Measurements from ENCODE around the gene KCNF1. TPM values are rescaled to one million over a fixed set of nuclear protein-coding genes. Genes with fewer than 3 reads are reported as not detected.

KCNF1 gene
- polyA plus RNA-seq, 1 donor from 2014 or later: 11.4 TPM

- H3K4me2 ChIP-seq (ENCODE audit: low read length): no peak overlapping the region
- H4K20me1 ChIP-seq (ENCODE audit: insufficient read depth): no peaks in the 10 kb centered on the region
- no peaks in the 10 kb centered on the region for H3F3A ChIP-seq (ENCODE audit: insufficient read depth, low read length, poor library complexity, severe bottlenecking)
- no peak overlapping the region for H3K9ac ChIP-seq (ENCODE audit: low read length)
- H3K27me3 ChIP-seq (ENCODE audit: insufficient read depth, low read depth, low read length): no peaks in the 10 kb centered on the region
- H3K27ac ChIP-seq (ENCODE audit: low read length): no peak overlapping the region
- H3K9me3 ChIP-seq (ENCODE audit: low read length): no peaks in the 10 kb centered on the region
- no peak overlapping the region for H2AFZ ChIP-seq (ENCODE audit: low read depth, low read length)
- TF ChIP-seq MXI1 (conservative IDR thresholded peaks at IDR 0.05; ENCODE audit: poor library complexity, severe bottlenecking): no peak
- TF ChIP-seq CTCF (IDR thresholded peaks at IDR 0.05; ENCODE audit: poor library complexity, severe bottlenecking): no peak
- TF ChIP-seq RAD21 (conservative IDR thresholded peaks at IDR 0.05): no peak
- no peak for TF ChIP-seq SMC3 (conservative IDR thresholded peaks at IDR 0.05; ENCODE audit: poor library complexity)
- no peak for TF ChIP-seq POLR2AphosphoS5 (IDR thresholded peaks at IDR 0.05)
- TF ChIP-seq EZH2 (IDR thresholded peaks at IDR 0.05; ENCODE audit: borderline replicate concordance, insufficient read depth, low read length, poor library complexity, severe bottlenecking): no peak
- no peaks in the 10 kb centered on the region for H3K9me2 ChIP-seq (ENCODE audit: insufficient read depth, low read length)
- no peak overlapping the region for H3K4me3 ChIP-seq (ENCODE audit: low read length)
- H3K36me3 ChIP-seq (ENCODE audit: insufficient read depth, low read length): no peaks in the 10 kb centered on the region
- no peaks in the 10 kb centered on the region for H3K79me2 ChIP-seq (replicated peaks; ENCODE audit: insufficient read depth, low read length)
Measured at GRCh38 chr2:10921525-10921924, 9.8 kb downstream of the KCNF1 start.

GRCh38 chr2:10922307-10923007 is 10.7 kb downstream of the KCNF1 start:
- H2AFZ ChIP-seq (ENCODE audit: low read depth, low read length): no peak overlapping the region
- H3K9me3 ChIP-seq (ENCODE audit: low read length): no peaks in the 10 kb centered on the region
- no peaks in the 10 kb centered on the region for H3F3A ChIP-seq (ENCODE audit: insufficient read depth, low read length, poor library complexity, severe bottlenecking)
- H4K20me1 ChIP-seq (ENCODE audit: insufficient read depth): no peaks in the 10 kb centered on the region
- no peak overlapping the region for H3K4me2 ChIP-seq (ENCODE audit: low read length)
- no peaks in the 10 kb centered on the region for H3K79me2 ChIP-seq (replicated peaks; ENCODE audit: insufficient read depth, low read length)
- H3K36me3 ChIP-seq (ENCODE audit: insufficient read depth, low read length): no peaks in the 10 kb centered on the region
- no peak overlapping the region for H3K9ac ChIP-seq (ENCODE audit: low read length)
- H3K4me3 ChIP-seq (ENCODE audit: low read length): no peak overlapping the region
- H3K27ac ChIP-seq (ENCODE audit: low read length): no peak overlapping the region
- H3K27me3 ChIP-seq (ENCODE audit: insufficient read depth, low read depth, low read length): no peaks in the 10 kb centered on the region
- H3K9me2 ChIP-seq (ENCODE audit: insufficient read depth, low read length): no peaks in the 10 kb centered on the region
- TF ChIP-seq SMC3 (conservative IDR thresholded peaks at IDR 0.05; ENCODE audit: poor library complexity) (no peak), POLR2AphosphoS5 (IDR thresholded peaks at IDR 0.05) (no peak), TAF1 (IDR thresholded peaks at IDR 0.05; ENCODE audit: low read depth) (no peak), EP300 (conservative IDR thresholded peaks at IDR 0.05; ENCODE audit: poor library complexity, severe bottlenecking) (no peak), CTCF (IDR thresholded peaks at IDR 0.05; ENCODE audit: poor library complexity, severe bottlenecking) (no peak), MXI1 (conservative IDR thresholded peaks at IDR 0.05; ENCODE audit: poor library complexity, severe bottlenecking) (no peak), EZH2 (IDR thresholded peaks at IDR 0.05; ENCODE audit: borderline replicate concordance, insufficient read depth, low read length, poor library complexity, severe bottlenecking) (no peak), RAD21 (conservative IDR thresholded peaks at IDR 0.05) (no peak), REST (IDR thresholded peaks at IDR 0.05; ENCODE audit: borderline replicate concordance) (no peak)
